ENCODE data around the gene ENTPD1.

Gene ENTPD1

DNA sequence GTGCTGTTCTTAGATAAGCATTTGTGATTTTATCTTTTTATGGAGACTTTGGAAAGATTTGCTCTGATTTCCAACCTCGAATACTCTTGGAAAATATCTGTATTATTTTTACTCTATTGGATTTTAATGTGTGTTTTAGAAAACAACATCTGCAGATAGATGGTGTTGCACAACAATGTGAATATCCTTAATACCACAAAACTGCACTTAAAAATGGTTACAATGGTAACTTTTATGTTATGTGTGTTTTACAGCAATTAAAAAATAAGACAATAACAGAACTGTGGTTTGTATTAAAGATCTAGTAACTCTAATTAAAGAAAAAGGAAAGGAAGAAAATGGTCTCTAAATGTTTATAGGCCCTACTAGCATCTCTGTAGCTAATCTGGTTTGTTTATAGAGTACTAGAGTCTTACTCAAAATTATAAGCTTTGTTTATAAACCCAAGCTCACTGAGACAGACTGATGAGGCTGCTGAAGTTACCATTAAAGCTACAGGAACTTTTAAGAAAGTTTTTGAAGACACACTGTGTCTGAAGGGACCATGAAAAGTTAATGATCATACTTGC, 77.2 kb downstream of the ENTPD1 start:
- no peak for DNase-seq

DNA sequence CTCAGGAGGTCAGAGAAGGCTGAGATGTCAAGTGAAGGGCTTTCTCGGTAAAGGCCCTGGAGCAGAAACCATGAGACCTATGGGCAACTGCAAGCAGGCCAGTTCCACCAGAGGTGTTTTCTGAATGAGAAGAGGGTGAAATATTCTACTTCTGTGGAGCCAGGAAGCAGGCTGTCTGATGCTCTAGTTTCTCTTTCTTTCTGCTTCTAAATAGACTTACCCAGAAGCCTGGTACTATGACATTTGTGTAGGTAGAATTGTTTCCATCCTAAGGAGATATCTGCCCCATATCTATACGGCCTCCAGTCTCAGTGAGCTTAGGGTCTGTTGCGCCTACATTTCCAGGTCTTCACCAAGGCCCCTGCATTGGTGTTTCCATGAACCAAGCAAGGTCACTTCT, 78.4 kb downstream of the ENTPD1 start:
- DNase-seq, result no peak

- DNase-seq, result no peak
Measured at GRCh38 chr10:95835149-95835860, 79.3 kb downstream of the ENTPD1 start.

GRCh38 chr10:95835911-95836310, 79.9 kb downstream of the ENTPD1 start:
- no peak for DNase-seq

- DNase-seq, result no peak
Measured at GRCh38 chr10:95836610-95837355, 80.8 kb downstream of the ENTPD1 start.

GRCh38 chr10:95837356-95837776, 81.4 kb downstream of the ENTPD1 start:
- no peak for DNase-seq

GRCh38 chr10:95837783-95838182, 81.8 kb downstream of the ENTPD1 start:
- no peak for DNase-seq

GRCh38 chr10:95840121-95840520, 84.2 kb downstream of the ENTPD1 start:
- no peak for DNase-seq

DNA sequence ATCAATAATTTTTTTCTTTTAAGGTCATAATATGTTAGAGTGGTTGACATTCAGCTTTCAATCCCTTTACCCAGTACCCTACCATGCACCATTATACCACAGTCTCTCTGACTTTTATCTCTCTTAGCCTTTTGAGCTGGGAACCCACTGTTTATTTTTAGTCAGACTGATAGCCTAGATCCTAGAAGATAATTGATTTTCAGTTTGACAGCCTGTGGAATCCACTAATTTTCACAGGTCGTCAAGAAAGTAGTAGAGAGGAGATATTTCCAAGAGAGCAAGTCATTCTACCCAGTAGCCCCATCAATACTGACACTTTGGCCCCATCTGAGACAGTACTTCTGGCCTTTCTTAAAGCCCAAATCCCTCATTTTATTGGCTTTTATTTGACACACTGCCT, 84.7 kb downstream of the ENTPD1 start:
- no peak for DNase-seq

DNA sequence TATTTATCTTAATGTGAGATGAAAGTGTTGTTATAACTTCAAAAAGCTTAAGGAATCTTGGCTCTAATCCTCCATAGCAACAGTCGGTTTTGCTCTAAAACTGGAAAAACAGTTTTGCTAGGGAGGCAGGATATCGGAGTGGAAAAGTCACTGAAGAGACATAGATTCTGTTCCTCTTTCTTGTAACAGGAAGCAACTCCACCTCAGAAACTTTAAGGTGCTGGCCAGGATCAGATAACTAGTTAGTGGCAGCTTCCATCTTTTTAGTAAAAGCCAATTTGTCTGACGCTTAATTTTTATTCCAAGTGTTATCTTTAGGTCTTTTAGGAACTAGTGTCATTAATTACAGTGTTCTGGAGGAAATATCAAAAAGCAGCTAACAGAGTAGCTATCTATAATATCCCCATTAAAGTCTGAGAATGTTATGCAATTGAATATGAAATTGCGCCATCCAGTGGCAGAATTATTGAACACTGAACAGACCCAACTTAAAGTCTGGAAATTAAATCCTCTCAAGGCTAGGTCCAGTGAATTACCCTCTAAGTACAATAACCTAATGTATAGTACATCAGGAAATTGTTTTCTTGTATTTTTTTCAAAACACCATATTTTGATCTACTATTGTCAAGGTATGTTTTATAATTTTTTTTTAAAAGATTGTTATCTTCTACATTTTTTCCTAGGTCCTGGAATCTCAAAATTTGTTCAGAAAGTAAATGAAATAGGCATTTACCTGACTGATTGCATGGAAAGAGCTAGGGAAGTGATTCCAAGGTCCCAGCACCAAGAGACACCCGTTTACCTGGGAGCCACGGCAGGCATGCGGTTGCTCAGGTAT, 85.9 kb downstream of the ENTPD1 start:
- DNase-seq, result peak; percentile 22

GRCh38 chr10:95845411-95845810, 89.4 kb downstream of the ENTPD1 start:
- no peak for DNase-seq

DNA sequence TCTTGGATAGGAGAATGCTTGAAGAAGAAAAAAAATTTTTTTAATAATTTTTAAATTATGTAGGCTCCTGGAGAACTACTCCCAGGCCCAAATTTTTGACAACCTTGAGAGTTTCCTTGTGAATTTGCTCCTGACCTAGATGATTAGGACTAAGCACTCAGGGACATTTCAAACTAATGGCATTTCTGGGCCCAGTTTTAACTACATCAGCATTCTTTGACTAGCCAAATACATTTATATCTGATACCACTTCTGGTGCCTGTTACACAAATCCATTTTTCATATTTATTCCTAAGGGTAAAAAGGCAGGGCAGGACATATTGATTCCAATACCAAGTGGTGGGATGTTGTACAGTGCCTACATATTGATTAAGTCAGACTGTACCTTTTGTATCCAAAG, 91.0 kb downstream of the ENTPD1 start:
- DNase-seq, result no peak

DNA sequence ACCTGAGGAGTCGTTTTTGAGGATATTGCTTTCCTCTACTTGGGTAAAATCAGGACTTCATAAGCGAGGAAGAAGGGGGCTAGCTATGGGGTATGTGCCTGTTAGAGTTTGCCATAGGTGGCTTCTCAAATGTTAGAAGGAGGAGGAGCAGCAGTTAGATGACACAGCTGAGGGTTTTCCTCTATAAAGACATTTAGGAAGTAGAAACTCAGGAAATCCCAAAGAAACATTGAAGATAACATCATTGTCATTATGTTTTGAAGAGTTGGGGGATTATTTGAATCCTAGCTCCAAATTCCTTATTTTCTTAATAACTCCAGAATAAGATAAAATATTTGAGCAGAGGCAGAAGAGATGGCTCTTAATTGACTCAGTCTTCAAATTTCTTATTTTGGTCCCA, 92.9 kb downstream of the ENTPD1 start:
- DNase-seq, result no peak

DNA sequence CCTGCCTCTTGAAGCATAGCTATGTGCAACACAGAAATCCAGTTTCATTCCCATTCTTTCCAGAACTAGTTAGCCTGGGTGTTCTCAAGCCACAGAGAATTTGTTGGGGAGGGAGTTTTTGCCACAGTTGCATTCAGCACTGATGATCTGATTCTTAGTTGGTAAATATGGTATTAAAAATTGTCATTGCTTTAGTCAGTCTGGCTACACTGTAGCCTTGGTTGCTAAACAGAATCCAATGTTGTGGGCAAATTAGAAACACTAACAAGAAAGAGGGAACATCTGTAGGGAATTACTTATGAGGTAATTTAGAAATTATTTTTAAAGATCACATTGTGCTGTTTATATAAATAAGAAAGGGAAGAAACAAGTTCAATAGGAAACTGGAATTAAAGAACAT, 94.8 kb downstream of the ENTPD1 start:
- no peak for DNase-seq

GRCh38 chr10:95860166-95860940, 104.4 kb downstream of the ENTPD1 start:
- DNase-seq, result no peak

DNA sequence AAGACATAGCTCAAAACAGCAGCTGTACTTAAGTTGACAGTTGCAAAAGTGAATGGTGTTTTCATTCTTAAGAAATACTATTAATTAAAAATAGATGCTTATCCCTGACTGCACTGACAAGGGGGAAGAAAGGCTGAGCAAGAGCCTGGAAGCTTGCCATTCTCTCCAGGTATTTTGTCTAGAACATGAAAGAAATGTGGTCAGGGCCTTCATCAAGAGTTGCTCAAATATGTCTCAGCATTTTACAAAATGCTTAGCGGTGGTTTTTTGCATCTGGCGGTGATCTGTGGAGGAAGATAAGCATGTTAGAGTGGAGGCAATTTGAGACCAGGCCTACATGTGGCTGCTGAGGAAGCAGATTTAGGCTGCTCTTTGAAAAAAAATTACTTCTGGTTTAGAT, 105.4 kb downstream of the ENTPD1 start:
- no peak for DNase-seq

- no peak for DNase-seq
Measured at GRCh38 chr10:95864906-95865813, 109.2 kb downstream of the ENTPD1 start.

DNA sequence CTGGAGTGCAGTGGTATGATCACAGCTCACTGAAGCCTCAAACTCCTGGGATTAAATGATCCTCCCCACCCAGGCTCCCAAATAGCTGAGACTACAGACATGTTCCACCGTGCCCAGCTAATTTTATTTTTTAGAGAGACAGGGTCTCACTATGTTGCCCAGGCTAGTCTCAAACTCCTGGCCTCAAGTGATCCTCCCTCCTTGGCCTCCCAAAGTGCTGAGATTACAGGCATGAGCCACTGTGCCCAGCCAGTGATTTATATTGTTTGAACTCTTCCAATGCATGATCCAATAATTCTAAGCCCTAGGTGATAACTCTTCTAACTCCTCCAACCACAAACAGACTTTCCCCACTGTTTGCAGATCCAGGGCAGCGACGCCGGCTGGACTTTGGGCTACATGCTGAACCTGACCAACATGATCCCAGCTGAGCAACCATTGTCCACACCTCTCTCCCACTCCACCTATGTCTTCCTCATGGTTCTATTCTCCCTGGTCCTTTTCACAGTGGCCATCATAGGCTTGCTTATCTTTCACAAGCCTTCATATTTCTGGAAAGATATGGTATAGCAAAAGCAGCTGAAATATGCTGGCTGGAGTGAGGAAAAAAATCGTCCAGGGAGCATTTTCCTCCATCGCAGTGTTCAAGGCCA, 110.0 kb downstream of the ENTPD1 start:
- DNase-seq, result no peak

GRCh38 chr10:95866467-95866842, 110.5 kb downstream of the ENTPD1 start:
- no peak for DNase-seq

GRCh38 chr10:95867866-95868265, 111.9 kb downstream of the ENTPD1 start:
- DNase-seq, result no peak

DNA sequence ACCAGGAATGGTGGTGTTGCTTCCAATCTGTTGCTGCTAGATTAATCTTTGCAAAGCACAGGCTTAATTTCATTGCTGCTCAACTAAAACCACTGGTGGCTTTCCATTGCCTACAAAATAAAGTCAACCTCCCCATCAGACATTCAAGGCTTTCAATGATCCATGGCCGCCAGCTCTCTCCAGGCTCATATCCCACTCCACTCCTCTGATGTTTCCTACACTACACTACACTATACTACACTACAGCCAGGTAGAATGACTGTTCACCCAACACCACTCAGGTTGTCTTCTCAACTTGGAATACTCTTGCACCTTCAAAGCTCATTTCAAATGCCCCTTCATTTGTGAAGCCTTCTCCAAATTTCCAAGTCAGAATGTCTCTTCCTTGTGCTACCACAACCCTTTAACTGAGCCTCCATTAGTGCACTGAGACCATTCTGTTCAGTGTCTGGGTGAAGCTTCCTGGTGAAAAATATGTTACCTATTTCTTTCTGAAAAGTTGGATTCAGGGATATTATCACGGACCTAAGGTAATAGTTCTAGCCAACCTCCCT, 116.3 kb downstream of the ENTPD1 start:
- DNase-seq, result no peak

Measured in NCI-H2081 treated with DMSO at 0.1 percent for 48 hours (cell line).